Esophagus mucosa (tissue), 1 donor: ENCODE results near the gene DNMT3B. TPM values are rescaled to one million over a fixed set of nuclear protein-coding genes. Genes with fewer than 3 reads are reported as not detected.

ENCODE experiments used
- total RNA-seq: library from RNA; stranded (reverse); gene quantifications from one replicate; pipeline ENCODE4 v1.2.4, GENCODE V29; 2023
- donor health status: DM: yes; HTN: yes; CAD: no.

DNMT3B gene
- total RNA-seq, 1 donor from 2014 or later: 0.84 TPM

Other genes starting within 250 kb of the DNMT3B start
- gene NOL4L, start 177.1 kb upstream of the DNMT3B start, total RNA-seq: 2.0 TPM
- not detected for gene C20orf203, start 88.4 kb upstream of the DNMT3B start, total RNA-seq
- gene COMMD7, start 18.9 kb upstream of the DNMT3B start, total RNA-seq: 16.1 TPM
- gene MAPRE1, start 57.6 kb downstream of the DNMT3B start, total RNA-seq: 49.2 TPM
- gene EFCAB8, start 96.5 kb downstream of the DNMT3B start, total RNA-seq: 0.48 TPM
- not detected for gene SUN5, start 242.0 kb downstream of the DNMT3B start, total RNA-seq
- 2.0 TPM for gene BPIFB2, start 245.3 kb downstream of the DNMT3B start, total RNA-seq